ENCODE results near the gene SMIM8.

- TF ChIP-seq CTCF (conservative IDR thresholded peaks at IDR 0.05; ENCODE audit: low read depth, low read length): no peak
- TF ChIP-seq EZH2phosphoT487 (IDR thresholded peaks at IDR 0.05; ENCODE audit: borderline replicate concordance, low read length): no peak
Measured at GRCh38 chr6:87375315-87375714, 52.9 kb downstream of the SMIM8 start.
